IMR-90 (cell line): Measurements from ENCODE around the gene CORO1C.

Experiments
- BHLHE40 ChIP-seq: fragments of 150-350 bp; IDR thresholded peaks from 2 replicates; pipeline ENCODE4 v1.6.1; 2016; ENCODE audit warnings: mild to moderate bottlenecking, low read depth, low read length
- CEBPB ChIP-seq: IDR thresholded peaks from 2 replicates; pipeline ENCODE4 v1.6.1; 2012; ENCODE audit warnings: low read depth, low read length, improper control_type of control experiment
- CTCF ChIP-seq: conservative IDR thresholded peaks from 2 replicates; pipeline ENCODE4 v1.5.1; 2012; ENCODE audit warnings: mild to moderate bottlenecking, low read depth, low read length, improper control_type of control experiment
- FOS ChIP-seq: fragments of 150-350 bp; IDR thresholded peaks from 2 replicates; pipeline ENCODE4 v1.6.1; 2016; ENCODE audit warnings: low read depth, low read length
- MXI1 ChIP-seq: IDR thresholded peaks from 2 replicates; pipeline ENCODE4 v1.6.1; 2012; ENCODE audit warnings: low read depth, mild to moderate bottlenecking, low read length, moderate library complexity, borderline replicate concordance
- POLR2A ChIP-seq: IDR thresholded peaks from 2 replicates; pipeline ENCODE4 v1.6.1; 2012; ENCODE audit warnings: mild to moderate bottlenecking, low read depth, low read length
- SMC3 ChIP-seq: fragments of 150-350 bp; IDR thresholded peaks from 2 replicates; pipeline ENCODE4 v1.6.1; 2016; ENCODE audit warnings: low read depth, mild to moderate bottlenecking, antibody characterized with exemption, low read length, moderate library complexity

- TF ChIP-seq FOS (no peak), SMC3 (no peak), CTCF (no peak), POLR2A (no peak), BHLHE40 (no peak), CEBPB (no peak), MXI1 (no peak)
These were observed 4.5 kb upstream of the CORO1C start for GRCh38 chr12:108735855-108736254.
